ENCODE measurements around the gene CA4. TPM values are rescaled to one million over a fixed set of nuclear protein-coding genes. Genes with fewer than 3 reads are reported as not detected.
"Not testable (repeated sequence)": the region's sequence is repeated elsewhere in the genome, so short reads cannot be mapped to it uniquely, and the experiment has no call there.

Gene CA4
- total and polyA plus RNA-seq, 9 of the 15 experiments (the other 6 are each of a cell fraction or from before 2014, with no cell fraction given): 0.13 TPM; not detected in 7

GRCh38 chr17:60180380-60180779 is 30.6 kb downstream of the CA4 start:
- H3K9me1 ChIP-seq (ENCODE audit: control insufficient read depth, insufficient read depth, low read length); H3K79me2 ChIP-seq (ENCODE audit: control insufficient read depth, insufficient read depth, low read length); in situ Hi-C loops (cut with MboI); CTCF ChIA-PET (ENCODE audit: low intra/inter-chr PET ratio); H4K20me1 ChIP-seq (replicated peaks; ENCODE audit: control insufficient read depth, insufficient read depth, low read length); H3K27me3 ChIP-seq (ENCODE audit: control insufficient read depth in 2 of 2, insufficient read depth in 2 of 2, low read length in 2 of 2); H3K9me3 ChIP-seq (replicated peaks; ENCODE audit: control insufficient read depth, insufficient read depth, low read depth, low read length); H3K4me3 ChIP-seq; intact Hi-C loops (cut with micrococcal nuclease); H2AFZ ChIP-seq (ENCODE audit: low read depth, low read length); H3K9ac ChIP-seq (ENCODE audit: insufficient read depth in 1 of 2, low read depth in 2 of 2, low read length in 2 of 2); ATAC-seq; H3K4me1 ChIP-seq (replicated peaks in 1 of 2; ENCODE audit: control insufficient read depth in 2 of 2, insufficient read depth in 2 of 2, low read length in 2 of 2); FAIRE-seq; H3K4me2 ChIP-seq (ENCODE audit: insufficient read depth, low read length); DNase-seq (ENCODE audit: extremely low read depth in 1 of 4, low spot score in 3 of 4); H3K27ac ChIP-seq (ENCODE audit: extremely low read depth, low read depth, low read length); BruUV-seq (replicated peaks): not testable (repeated sequence)
- peaks cover 60% of the 10 kb centered on the region for H3K36me3 ChIP-seq (ENCODE audit: control insufficient read depth, insufficient read depth, low read length)
- TF ChIP-seq, protein P1, sequence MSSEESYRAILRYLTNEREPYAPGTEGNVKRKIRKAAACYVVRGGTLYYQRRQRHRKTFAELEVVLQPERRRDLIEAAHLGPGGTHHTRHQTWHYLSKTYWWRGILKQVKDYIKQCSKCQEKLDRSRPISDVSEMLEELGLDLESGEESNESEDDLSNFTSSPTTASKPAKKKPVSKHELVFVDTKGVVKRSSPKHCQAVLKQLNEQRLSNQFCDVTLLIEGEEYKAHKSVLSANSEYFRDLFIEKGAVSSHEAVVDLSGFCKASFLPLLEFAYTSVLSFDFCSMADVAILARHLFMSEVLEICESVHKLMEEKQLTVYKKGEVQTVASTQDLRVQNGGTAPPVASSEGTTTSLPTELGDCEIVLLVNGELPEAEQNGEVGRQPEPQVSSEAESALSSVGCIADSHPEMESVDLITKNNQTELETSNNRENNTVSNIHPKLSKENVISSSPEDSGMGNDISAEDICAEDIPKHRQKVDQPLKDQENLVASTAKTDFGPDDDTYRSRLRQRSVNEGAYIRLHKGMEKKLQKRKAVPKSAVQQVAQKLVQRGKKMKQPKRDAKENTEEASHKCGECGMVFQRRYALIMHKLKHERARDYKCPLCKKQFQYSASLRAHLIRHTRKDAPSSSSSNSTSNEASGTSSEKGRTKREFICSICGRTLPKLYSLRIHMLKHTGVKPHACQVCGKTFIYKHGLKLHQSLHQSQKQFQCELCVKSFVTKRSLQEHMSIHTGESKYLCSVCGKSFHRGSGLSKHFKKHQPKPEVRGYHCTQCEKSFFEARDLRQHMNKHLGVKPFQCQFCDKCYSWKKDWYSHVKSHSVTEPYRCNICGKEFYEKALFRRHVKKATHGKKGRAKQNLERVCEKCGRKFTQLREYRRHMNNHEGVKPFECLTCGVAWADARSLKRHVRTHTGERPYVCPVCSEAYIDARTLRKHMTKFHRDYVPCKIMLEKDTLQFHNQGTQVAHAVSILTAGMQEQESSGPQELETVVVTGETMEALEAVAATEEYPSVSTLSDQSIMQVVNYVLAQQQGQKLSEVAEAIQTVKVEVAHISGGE (CRISPR knock-in tag; IDR thresholded peaks at IDR 0.05): peak in 1 of 3 experiments; percentile 46; a peak in 1 of 6 replicates
- WGBS (ENCODE audit: insufficient coverage, low coverage, missing lambda C conversion rate): 100% methylated on average over 1 of the region's 1 CpG
- POLR2A ChIA-PET: interaction anchor here (0.6 to 1.5 kb wide), 3 partner anchors 19 to 83 kb away, joined by 3 to 4 read pairs (median 4); no protein-coding TSS in a partner anchor

- H3K36me3 ChIP-seq (ENCODE audit: control insufficient read depth, insufficient read depth, low read length): peaks cover 85% of the 10 kb centered on the region
- FAIRE-seq; BruUV-seq (replicated peaks); ATAC-seq; H3K9me3 ChIP-seq (replicated peaks; ENCODE audit: control insufficient read depth, insufficient read depth, low read depth, low read length); H3K4me3 ChIP-seq; H3K9me1 ChIP-seq (ENCODE audit: control insufficient read depth, insufficient read depth, low read length); intact Hi-C loops (cut with micrococcal nuclease); H3K79me2 ChIP-seq (ENCODE audit: control insufficient read depth, insufficient read depth, low read length); H4K20me1 ChIP-seq (replicated peaks; ENCODE audit: control insufficient read depth, insufficient read depth, low read length); H3K9ac ChIP-seq (ENCODE audit: insufficient read depth in 1 of 2, low read depth in 2 of 2, low read length in 2 of 2); DNase-seq (ENCODE audit: extremely low read depth in 1 of 4, low spot score in 3 of 4); H3K27me3 ChIP-seq (ENCODE audit: control insufficient read depth in 2 of 2, insufficient read depth in 2 of 2, low read length in 2 of 2); H3K4me1 ChIP-seq (replicated peaks in 1 of 2; ENCODE audit: control insufficient read depth in 2 of 2, insufficient read depth in 2 of 2, low read length in 2 of 2); in situ Hi-C loops (cut with MboI); CTCF ChIA-PET (ENCODE audit: low intra/inter-chr PET ratio); H2AFZ ChIP-seq (ENCODE audit: low read depth, low read length); H3K4me2 ChIP-seq (ENCODE audit: insufficient read depth, low read length): not testable (repeated sequence)
- H3K27ac ChIP-seq (ENCODE audit: extremely low read depth, low read depth, low read length): peak overlapping the region; percentile 39; the same call in 1 of the 3 replicates
- POLR2A ChIA-PET: interaction anchor here (0.5 to 1.2 kb wide), 2 partner anchors 15 to 22 kb away, joined by 3 read pairs; no protein-coding TSS in a partner anchor
- WGBS (ENCODE audit: insufficient coverage, low coverage, missing lambda C conversion rate): no CpG with 5 or more reads among the region's 1 CpG
Measured at GRCh38 chr17:60186372-60186771, 36.6 kb downstream of the CA4 start.
